Right renal cortex interstitium (tissue), 3 donors: Measurements from ENCODE around the gene FSTL1. TPM values are rescaled to one million over a fixed set of nuclear protein-coding genes. Genes with fewer than 3 reads are reported as not detected.
A peak's percentile ranks its signal among the peaks of the same experiment; 100 is the strongest.
"Not testable (repeated sequence)": the region's sequence is repeated elsewhere in the genome, so short reads cannot be mapped to it uniquely, and the experiment has no call there.

Experiments
- DNase-seq, 3 donors: peaks; one replicate each; pipeline ENCODE4 v3.0.0-alpha.2; 2013; ENCODE audit warnings: low read depth in 3 of 3, low spot score in 2 of 3
- polyA plus RNA-seq, 3 donors: library from polyadenylated mRNA; unstranded; fragments of 120-200 nt; gene quantifications; one replicate each; pipeline ENCODE4 v1.2.1, GENCODE V29; 2013; ENCODE audit not compliant: insufficient read length in 3 of 3

Gene FSTL1
- polyA plus RNA-seq, 3 donors = 528 to 591 (median 582) TPM

- DNase-seq = no peak
These were observed 31.0 kb downstream of the FSTL1 start for GRCh38 chr3:120419797-120420196.

GRCh38 chr3:120418866-120419490, 31.8 kb downstream of the FSTL1 start:
- DNase-seq = no peak

GRCh38 chr3:120418446-120418845, 32.3 kb downstream of the FSTL1 start:
- DNase-seq = no peak

- peak; percentile 92 to 97 (median 96) for DNase-seq
These were observed 33.4 kb downstream of the FSTL1 start for GRCh38 chr3:120417272-120417911.

- DNase-seq = no peak
These were observed 33.9 kb downstream of the FSTL1 start for GRCh38 chr3:120416868-120417267.

GRCh38 chr3:120415756-120416155, 35.0 kb downstream of the FSTL1 start:
- DNase-seq = no peak

- no peak for DNase-seq
These were observed 40.3 kb downstream of the FSTL1 start for GRCh38 chr3:120410541-120410940.

- no peak for DNase-seq
These were observed 40.7 kb downstream of the FSTL1 start for GRCh38 chr3:120410116-120410515.

GRCh38 chr3:120407508-120408287, 43.1 kb downstream of the FSTL1 start:
- no peak for DNase-seq

- DNase-seq = no peak
These were observed 45.9 kb downstream of the FSTL1 start for GRCh38 chr3:120404876-120405275.

GRCh38 chr3:120402257-120402656, 48.5 kb downstream of the FSTL1 start:
- no peak for DNase-seq

GRCh38 chr3:120399372-120399771, 51.4 kb downstream of the FSTL1 start:
- no peak for DNase-seq

GRCh38 chr3:120396469-120396868, 54.3 kb downstream of the FSTL1 start:
- DNase-seq = no peak

- no peak for DNase-seq
These were observed 56.4 kb downstream of the FSTL1 start for GRCh38 chr3:120394347-120394746.

- no peak for DNase-seq
These were observed 57.0 kb downstream of the FSTL1 start for GRCh38 chr3:120393761-120394160.

GRCh38 chr3:120393243-120393642, 57.5 kb downstream of the FSTL1 start:
- no peak for DNase-seq

- no peak for DNase-seq
These were observed 67.8 kb downstream of the FSTL1 start for GRCh38 chr3:120382941-120383447.

- DNase-seq = no peak
These were observed 69.3 kb downstream of the FSTL1 start for GRCh38 chr3:120381503-120381902.

GRCh38 chr3:120377948-120378347, 72.8 kb downstream of the FSTL1 start:
- not testable (repeated sequence) for DNase-seq

- DNase-seq = no peak
These were observed 80.3 kb downstream of the FSTL1 start for GRCh38 chr3:120370463-120370862.

- no peak for DNase-seq
These were observed 81.7 kb downstream of the FSTL1 start for GRCh38 chr3:120369037-120369467.

- no peak for DNase-seq
These were observed 82.6 kb downstream of the FSTL1 start for GRCh38 chr3:120368172-120368571.
